NCI-H2196 (cell line): ENCODE data around the gene OSBP2.
A peak's percentile ranks its signal among the peaks of the same experiment; 100 is the strongest.

Source experiments
- DNase-seq: peaks from one replicate; lab custom pipeline; 2025; ENCODE audit not compliant: unreplicated experiment; lab: John Stamatoyannopoulos, UW

Gene OSBP2

DNA sequence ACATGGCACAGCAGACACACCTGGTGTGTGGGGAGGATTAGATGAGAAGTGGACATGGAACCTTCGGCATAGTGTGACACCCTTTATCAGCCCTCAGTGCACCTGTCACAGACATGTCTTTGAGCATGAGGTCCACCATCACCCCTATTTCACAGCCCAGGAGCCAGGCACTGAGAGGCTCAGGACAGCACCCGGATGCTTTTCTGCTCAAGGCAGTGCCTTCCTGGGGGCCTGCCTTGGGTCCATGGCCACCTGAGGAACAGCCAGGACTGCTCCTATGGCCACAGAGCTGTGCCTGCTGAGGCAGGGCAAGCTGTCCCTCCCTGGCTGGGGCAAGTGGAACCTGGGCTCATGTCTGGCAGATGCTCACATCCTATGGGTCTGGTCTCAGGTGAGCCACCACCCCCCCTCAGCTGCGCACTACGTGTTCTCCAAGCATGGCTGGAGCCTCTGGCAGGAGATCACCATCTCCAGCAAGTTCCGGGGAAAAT lies 198.1 kb downstream of the OSBP2 start:
- no peak for DNase-seq

DNA sequence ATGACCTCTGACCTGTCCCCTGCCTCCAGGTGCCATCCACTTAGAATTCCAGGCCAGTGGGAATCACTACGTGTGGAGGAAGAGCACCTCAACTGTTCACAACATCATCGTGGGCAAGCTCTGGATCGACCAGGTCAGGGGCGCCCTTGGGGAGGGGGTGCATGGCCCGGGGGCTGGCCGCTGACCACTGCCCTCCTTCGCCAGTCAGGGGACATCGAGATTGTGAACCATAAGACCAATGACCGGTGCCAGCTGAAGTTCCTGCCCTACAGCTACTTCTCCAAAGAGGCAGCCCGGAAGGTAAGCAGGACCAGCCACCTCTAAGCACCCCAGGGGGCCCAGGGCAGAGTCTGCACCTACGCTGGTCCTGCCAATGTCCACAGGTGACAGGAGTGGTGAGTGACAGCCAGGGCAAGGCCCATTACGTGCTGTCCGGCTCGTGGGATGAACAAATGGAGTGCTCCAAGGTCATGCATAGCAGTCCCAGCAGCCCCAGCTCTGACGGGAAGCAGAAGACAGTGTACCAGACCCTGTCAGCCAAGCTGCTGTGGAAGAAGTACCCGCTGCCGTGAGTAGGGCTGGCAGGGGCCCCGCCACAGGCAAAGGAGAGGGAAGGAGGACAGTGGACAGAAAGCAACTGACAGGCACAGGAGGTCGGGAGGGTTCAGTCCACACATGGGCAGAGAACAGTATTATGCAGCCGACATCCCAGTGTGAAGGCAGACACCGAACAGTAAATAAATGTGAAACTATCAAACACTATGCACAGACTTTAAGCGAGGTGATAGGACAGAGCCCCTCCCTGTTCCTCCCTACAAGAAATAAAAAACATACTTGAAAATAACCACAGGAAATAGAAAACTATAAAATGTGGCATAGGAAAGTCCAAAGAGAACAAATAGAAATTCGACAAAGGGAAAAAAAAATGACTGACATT lies 199.0 kb downstream of the OSBP2 start:
- DNase-seq: no peak

DNA sequence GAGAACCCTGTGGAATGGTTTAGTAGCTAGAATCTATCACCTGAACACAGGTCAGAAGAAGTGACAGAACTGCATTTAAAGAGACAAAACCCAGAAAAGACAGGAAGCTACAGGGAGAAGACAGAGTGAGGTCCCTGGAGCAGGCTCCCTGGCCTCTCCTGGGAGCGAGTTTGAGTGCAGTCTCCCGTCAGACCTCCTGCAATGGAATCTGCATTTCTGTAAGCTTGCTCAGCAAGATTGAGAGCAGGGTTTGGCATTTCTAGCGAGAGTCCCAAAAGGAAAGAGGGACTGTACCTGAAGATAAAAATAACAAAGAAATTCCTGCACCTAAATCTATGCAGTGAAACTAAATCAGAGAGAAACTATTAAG lies 199.7 kb downstream of the OSBP2 start:
- DNase-seq: no peak

DNA sequence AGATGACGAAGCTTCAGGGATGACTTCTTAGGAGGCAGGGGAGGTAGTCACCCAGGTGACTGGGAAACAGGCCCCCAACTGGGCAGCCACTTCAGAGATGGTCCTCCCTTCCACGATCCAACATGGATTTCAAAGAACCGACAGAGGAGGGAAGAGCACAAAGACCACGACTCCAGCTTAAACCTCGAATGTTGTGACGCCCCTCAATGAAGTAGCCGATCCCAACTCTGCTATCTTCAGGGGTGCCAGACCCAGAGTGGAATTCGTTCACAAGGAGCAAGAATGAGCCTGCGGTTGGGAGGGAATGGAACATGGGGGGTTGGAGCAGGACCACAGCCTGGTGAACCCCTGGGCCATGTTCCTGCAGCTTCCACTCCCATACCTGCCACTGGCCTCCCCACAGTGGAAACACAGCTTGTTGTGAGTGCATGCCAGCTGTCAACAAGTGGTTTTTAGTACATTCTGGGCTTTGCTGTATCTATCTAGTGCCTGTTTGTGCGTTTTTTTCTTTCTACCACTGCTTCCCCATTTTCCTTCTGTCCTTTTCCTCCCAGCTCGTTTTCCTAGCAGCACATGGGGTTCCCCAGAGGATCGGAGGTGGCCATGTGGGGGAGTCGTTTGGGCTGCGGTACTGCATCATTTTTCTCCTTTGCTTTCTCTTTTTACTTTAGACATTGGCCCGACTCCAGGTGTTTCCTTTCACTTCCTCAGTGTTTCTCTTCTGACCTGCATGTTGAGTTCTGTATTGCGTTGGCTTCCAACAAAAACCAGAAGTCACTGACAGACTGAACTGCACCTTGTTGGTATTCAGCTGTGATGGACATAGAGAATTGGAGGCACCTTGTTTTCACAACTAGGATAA lies 208.1 kb downstream of the OSBP2 start:
- DNase-seq: no peak

DNA sequence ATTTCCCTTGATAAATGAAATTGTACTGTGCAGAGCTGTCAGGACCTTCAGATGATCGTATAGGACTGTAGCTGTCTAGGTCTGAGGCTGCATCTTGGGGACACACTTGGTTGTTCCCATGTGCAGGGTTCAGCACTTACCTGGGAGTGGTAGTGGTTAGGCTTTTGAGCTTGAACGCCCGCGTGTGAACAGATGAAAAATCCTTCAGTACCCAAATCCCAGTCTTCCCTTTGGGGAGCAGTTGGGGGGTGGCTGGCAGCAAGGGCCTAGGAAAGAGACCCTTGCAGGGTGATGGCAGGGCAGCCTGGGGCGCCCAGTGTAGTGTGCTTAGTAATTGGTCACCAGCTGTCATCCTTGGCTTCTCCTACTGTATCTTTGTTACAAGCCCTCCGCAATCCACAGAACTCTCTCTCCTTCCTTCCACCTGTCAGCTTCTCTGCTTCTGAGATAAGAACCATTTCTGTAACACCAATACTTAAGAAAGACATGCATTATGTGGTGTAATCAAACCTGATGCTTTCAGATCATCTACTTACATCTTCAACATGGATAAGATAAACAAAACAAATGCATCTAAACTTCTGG lies 209.3 kb downstream of the OSBP2 start:
- no peak for DNase-seq

DNA sequence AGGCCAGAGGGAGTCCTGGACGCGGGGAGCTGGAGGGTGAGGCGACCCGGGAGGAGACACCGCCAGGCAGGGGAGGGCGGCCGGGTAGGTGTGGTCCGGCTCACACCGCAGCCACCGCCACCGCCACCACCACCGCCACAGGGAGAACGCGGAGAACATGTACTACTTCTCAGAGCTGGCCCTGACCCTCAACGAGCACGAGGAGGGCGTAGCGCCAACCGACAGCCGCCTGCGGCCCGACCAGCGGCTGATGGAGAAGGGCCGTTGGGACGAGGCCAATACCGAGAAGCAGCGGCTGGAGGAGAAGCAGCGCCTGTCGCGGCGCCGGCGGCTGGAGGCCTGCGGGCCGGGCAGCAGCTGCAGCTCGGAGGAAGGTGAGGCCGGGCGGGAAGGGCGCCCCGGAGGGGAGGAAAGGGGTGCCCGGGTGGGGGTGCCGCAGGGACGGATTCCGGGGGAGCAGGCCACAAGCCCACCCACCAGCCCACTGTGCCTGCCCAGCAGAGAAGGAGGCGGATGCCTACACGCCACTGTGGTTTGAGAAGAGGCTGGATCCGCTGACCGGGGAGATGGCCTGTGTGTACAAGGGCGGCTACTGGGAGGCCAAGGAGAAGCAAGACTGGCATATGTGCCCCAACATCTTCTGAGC lies 211.1 kb downstream of the OSBP2 start:
- DNase-seq: no peak

DNA sequence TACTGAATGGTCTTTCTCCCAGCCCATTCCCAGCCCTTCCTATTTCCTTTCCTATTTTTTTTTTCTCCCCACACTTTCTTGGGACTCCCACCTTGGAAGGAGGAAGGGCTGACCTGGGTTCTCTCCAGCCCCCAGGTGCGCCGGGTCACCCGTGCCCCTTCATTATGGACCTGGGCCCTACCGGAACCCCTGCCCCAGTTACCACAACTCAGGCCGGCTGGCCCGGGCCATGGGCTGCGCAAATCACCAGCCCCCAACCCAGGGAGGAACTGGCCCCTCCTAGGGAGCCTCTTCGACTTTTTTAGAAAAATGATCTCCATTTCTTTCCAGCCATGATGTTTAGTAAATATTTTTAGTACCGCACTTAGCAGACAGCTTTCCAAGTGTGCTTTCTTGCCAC lies 211.7 kb downstream of the OSBP2 start:
- DNase-seq: no peak

DNA sequence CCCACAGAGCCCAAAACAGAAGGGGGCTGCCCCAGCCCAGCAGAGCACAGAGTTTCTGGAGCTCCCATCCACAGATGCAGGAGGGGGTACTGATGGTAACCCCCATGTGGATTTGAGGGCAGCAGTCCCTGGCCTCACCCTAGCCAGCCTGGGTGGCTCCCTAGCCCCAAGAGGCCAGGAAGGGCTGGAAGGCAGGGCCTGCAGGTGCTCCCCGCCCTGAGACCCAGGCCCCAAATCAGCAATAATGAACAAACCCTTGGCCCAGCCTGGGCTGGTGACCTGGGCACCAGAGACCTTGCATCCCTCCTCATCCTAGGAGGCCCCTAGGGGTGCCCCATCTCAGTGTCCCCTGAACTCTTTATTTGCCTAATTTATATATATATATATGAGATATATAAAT lies 212.3 kb downstream of the OSBP2 start:
- DNase-seq: no peak

DNA sequence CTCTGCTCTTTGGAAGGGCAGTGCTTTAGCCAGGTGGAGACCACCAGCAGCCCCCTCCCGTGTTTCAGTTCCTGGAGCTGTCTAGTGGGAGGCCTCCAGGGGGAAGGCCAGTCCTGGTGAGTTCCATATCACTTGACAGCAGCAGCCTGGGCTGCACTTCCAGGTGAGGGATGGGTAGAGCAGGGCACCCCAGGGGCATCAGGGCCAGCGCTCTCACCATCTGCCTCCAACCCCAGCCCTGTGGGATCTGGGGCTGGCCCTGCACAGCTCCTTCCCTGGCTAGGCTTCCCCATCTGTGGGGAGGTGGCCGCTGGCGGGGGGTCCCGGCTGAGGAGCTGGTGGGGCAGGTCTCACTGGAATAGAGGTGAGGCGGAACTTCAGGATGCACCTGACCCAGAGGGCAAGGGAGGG lies 213.4 kb downstream of the OSBP2 start:
- no peak for DNase-seq

DNA sequence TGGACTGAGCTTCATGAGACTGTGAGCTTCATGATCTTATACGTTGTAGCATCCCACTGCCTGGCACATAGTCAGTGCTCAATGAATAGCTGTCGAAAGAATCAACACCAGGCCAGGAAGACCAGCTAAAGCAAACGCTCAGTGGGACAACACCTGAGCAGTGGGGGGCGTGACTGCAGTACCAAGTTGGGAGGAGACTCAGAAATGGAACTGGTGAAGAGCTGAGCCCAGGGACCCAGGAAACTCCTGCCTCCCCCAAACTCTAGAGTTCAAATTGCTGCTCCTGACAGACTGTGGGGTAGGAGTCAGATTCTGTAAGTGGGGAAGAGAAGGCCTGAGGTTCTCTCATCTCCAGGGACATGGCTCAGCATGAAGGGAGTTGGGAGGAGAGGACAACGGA lies 214.6 kb downstream of the OSBP2 start:
- no peak for DNase-seq

DNA sequence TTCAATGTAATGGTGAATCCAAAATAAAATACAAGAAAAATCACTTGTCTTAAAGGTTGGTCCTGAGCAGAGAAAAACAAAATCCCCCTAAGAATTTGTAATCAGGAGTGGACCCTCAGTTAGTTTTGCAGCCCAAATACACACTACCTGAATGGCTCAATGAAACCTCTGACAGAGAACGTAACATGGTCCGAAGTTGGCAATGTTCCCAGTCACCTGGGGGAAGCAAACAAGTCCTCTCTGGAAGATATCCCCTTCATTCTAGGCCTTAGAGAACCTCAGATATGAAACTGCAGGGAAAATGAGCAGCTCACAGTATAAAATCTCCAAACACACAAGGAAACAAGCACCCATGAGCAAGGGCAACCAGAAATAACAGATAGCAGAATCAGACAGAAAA lies 215.7 kb downstream of the OSBP2 start:
- DNase-seq: no peak

DNA sequence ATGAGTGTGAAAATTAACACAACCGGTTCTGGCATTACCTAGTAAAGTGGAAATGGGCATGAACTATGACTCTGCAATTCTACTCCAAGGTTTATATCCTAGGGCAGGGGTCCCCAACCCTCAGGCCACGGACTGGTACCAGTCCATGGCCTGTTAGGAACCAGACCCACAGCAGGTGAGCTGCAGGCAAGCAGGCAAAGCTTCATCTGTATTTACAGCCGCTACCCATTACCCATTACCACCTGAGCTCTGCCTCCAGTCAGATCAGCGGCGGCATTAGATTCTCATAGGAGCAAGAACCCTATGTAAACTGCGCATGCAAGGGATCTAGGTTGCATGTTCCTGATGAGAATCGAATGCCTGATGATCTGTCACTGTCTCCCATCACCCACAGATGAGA lies 224.1 kb downstream of the OSBP2 start:
- no peak for DNase-seq

DNA sequence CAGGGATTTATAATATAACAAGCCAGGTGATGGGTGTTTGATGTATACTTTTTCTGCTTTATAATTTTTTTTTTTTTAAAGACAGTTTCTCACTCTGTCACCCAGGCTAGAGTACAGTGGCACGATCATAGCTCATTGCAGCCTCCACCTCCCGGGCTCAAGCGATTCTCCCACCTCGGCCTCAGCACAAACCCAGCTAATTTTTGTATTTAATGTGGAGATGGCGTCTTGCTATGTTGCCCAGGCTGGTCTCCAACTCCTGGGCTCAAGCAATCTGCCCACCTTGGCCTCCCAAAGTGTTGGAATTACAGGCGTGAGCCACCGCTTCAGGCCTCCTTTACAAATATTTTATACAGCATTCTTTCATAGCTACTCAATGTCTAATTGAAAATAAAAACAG lies 225.3 kb downstream of the OSBP2 start:
- no peak for DNase-seq

DNA sequence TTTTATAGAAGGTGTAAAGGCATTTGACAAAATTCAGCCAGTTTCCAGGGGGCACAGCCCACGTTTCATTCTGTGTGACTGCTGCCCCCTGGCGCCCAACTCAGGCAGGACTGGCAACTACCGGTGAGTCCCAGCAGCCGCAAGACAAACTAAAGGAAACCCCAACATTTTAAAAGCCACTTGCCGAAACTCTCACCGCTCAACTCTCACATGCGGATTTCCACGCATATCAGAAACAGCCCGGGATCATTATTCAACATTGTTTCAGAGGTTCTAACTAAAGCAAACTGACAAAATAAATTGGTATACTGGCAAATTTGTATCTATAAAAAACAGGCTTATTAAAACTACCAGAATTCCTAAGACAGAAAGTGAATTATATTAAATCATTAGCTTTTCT lies 225.7 kb downstream of the OSBP2 start:
- DNase-seq: peak; percentile 35

DNA sequence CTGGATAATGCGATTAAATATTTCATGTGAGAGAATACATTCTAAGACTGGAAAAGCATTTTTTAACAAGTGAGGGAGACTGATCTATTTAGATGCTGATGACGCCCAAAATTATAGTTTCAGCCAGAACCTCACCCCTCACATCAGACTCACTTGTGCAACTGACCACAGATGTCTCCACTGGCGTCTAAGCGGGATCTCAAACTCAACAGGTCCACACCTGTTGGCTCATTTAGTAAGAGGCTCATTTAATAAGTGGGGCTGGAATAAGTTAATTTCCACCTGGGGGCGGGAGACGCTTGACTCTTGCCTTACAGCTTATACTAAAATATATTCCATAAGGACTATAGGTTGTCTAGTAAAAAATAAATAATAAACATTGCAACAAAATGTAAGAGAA lies 226.4 kb downstream of the OSBP2 start:
- no peak for DNase-seq

DNA sequence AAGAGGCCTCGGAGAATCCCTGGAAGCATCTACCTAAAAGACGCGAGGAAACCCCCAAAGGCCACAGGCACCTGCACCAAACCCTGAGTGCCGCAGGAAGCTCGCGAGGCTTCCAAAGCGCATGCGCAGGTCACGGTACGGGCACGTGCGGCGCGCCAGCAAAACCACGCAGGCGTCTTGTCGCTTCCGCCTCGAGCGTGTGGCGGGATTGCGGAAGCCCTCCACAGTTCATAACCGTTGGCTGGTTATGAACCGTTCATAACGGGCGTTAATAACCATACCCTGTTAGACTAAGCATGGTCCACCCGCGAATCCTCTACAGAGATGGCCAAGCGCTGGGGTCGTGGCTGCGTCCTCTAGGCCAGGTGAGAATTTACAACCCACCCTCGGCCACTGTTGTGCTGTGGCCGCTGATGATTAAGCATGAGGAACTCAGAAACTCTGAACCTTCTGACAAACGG lies 227.5 kb downstream of the OSBP2 start:
- peak; percentile 72 for DNase-seq

DNA sequence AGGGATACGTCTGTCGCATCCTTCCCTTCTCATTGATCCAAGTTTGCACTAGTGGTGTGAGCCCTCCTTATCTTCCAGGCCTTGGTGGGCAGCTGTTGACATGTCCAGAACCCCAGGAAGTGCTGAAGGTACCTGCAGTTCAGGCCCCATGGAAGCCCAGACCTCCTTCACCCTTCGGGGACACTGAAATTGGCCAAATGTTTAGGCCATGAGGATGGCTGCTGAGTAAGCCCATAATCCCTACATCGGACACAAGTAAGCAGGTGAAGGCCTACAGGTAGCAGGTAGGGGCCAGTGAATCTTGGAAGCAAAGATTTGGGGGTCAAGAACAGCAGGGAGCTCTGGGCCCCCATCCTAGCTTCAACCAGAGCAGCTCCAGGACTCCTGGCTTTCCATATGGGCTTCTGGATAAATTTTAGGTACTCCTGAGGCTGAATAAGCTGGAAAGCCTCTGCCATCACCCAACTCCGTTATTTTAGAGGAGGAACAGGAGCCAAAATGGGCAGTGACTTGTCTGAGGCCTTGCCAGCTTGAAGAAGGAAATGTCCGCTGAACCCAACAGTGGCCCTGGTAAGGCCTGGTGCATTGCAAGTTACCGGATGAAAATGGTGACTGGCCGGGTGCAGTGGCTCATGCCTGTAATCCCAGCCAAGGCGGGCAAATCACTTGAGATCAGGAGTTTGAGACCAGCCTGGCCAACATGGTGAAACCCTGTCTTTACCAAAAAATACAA lies 228.7 kb downstream of the OSBP2 start:
- DNase-seq: no peak

DNA sequence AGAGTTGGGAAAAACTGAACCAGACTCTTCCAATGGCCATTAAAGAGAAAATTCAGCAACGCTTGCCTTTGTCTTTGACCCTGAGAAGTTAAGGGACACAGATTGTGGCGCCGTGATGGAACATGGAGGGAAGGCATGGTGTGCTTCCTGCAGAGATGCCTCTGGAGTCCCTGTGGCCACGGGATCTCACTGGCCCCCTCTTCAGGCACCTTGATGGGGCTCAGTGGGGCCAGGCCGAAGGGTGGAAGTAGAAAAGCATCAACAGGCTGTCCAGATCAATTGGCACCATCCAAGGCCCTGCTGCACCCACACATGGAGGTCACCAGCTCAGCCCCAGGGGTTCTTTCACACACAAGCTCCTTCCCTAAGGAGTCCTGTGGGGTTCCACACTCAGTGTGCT lies 231.0 kb downstream of the OSBP2 start:
- DNase-seq: no peak

DNA sequence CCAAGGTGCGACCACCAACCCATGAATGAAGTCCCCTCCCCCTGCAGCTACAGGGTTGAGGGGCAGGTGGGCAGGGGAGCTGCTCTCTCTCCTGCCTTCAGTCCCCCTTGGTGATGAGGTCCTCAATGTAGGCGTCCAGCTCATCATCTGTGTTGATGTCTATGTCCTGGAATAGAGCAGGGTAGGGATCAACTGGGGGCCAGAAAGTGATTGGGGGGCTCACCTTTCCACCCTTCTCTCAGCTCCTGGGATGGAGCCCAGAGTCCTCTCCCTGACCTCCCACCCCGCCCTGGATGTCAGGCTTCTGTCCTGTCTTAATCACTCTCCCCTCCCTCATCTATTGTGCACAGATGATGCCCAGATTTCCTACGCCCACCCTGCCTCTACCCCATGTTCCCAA lies 232.0 kb downstream of the OSBP2 start:
- no peak for DNase-seq

DNA sequence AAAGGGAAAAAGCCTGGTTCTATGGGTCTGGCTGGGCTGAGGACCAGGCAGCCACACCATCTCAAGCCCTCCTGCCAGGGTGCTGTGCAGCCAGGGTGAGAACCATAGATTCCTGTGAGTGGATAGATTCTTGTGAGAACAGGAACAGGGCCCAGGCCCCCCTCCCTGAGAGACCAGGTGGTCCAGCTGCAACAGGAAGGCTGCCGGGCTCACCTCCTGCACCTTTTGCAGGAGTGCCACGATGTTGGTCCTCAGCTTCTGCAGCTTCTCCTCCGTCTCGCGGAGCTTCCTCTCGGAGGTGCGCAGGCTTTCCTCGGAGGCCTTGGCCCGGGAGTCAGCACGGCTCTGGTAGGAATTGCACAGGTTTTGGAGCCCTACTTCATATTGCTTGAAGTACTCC lies 233.1 kb downstream of the OSBP2 start:
- no peak for DNase-seq
